ENCODE data around the gene JKAMP.

JKAMP gene

GRCh38 chr14:59540852-59541251, 56.5 kb downstream of the JKAMP start:
- DNase-seq (ENCODE audit: low read depth in 3 of 3): no peak

- DNase-seq (ENCODE audit: low read depth in 3 of 3): no peak
These were observed 57.4 kb downstream of the JKAMP start for GRCh38 chr14:59541731-59542130.

GRCh38 chr14:59543873-59544272, 59.6 kb downstream of the JKAMP start:
- no peak for DNase-seq (ENCODE audit: low read depth in 3 of 3)

- no peak for DNase-seq (ENCODE audit: low read depth in 3 of 3)
These were observed 63.0 kb downstream of the JKAMP start for GRCh38 chr14:59547310-59547709.
